H1 (cell line): Measurements from ENCODE around the gene SLC66A3. TPM values are rescaled to one million over a fixed set of nuclear protein-coding genes. Genes with fewer than 3 reads are reported as not detected.

Source experiments
- CTCF ChIA-PET: fragments of 300-600 bp; sonication (Branson Sonifier 250); formaldehyde crosslinking; loops from one replicate; lab custom pipeline; 2021; ENCODE audit not compliant: partially characterized antibody; lab: Charles Lee
- POLR2A ChIA-PET: fragments of 300-600 bp; sonication (Branson Sonifier 250); formaldehyde crosslinking; loops from one replicate; lab custom pipeline; 2021; ENCODE audit warnings: inconsistent platforms; ENCODE audit not compliant: partially characterized antibody; lab: Charles Lee
- DNase-seq, 2 experiments: peaks; one replicate each; pipeline versions ENCODE4 v3.0.0 to v3.0.0-alpha.2; 2010 to 2022; ENCODE audit warnings: low spot score in 2 of 2, low read depth in 1 of 2, mixed read lengths in 1 of 2
- FAIRE-seq: peaks from 2 replicates; lab custom pipeline; 2011; peaks lifted over from hg19 to GRCh38; lab: Jason Lieb, UNC
- H2AFZ ChIP-seq: 2 replicates; pipeline ENCODE4 v1.8.1; 2012; ENCODE audit warnings: low read length, inconsistent platforms
- H2AK5ac ChIP-seq: 2 replicates; pipeline ENCODE4 v1.6.1; 2013; ENCODE audit warnings: low read depth, low read length
- H2BK120ac ChIP-seq: replicated peaks from 2 replicates; pipeline ENCODE3; 2013; ENCODE audit warnings: low read depth, low read length, inconsistent platforms
- H2BK12ac ChIP-seq: 2 replicates; pipeline ENCODE4 v1.6.1; 2013; ENCODE audit warnings: low read depth, low read length
- H2BK15ac ChIP-seq: 2 replicates; pipeline ENCODE4 v1.6.1; 2013; ENCODE audit warnings: low read length
- H2BK20ac ChIP-seq: 2 replicates; pipeline ENCODE4 v1.6.1; 2013; ENCODE audit warnings: low read length
- H2BK5ac ChIP-seq: 2 replicates; pipeline ENCODE4 v1.6.1; 2013; ENCODE audit warnings: low read depth, low read length
- H3K14ac ChIP-seq: 2 replicates; pipeline ENCODE4 v1.6.1; 2013; ENCODE audit warnings: inconsistent platforms; ENCODE audit not compliant: insufficient read length
- H3K18ac ChIP-seq: 2 replicates; pipeline ENCODE4 v1.6.1; 2013; ENCODE audit warnings: low read length; ENCODE audit errors: extremely low read depth
- H3K23ac ChIP-seq: 2 replicates; pipeline ENCODE4 v1.6.1; 2013; ENCODE audit warnings: inconsistent platforms; ENCODE audit not compliant: insufficient read length
- H3K23me2 ChIP-seq: 2 replicates; pipeline ENCODE4 v1.6.1; 2013; ENCODE audit warnings: low read depth, low read length
- H3K27ac ChIP-seq: 2 replicates; pipeline ENCODE4 v1.6.1; 2011; ENCODE audit warnings: low read depth, low read length, inconsistent platforms
- H3K27me3 ChIP-seq, 4 experiments: replicated peaks in 1 of 4; 1 replicate in 1 of 4; 2 replicates in 3 of 4; pipeline versions ENCODE4 v1.6.1 to v1.8.1; 2011 to 2013; ENCODE audit warnings: low read length in 3 of 4, mild to moderate bottlenecking in 3 of 4, inconsistent platforms in 2 of 4, mixed read lengths in 2 of 4, moderate library complexity in 1 of 4; ENCODE audit not compliant: control insufficient read depth in 3 of 4, insufficient read depth in 3 of 4; ENCODE audit errors: extremely low read depth in 1 of 4
- H3K36me3 ChIP-seq, 4 experiments: 2 replicates each; pipeline versions ENCODE4 v1.6.1 to v1.8.1; 2011 to 2013; ENCODE audit warnings: mild to moderate bottlenecking in 4 of 4, low read length in 3 of 4, moderate library complexity in 2 of 4, control low read depth in 1 of 4, inconsistent platforms in 1 of 4; ENCODE audit not compliant: insufficient read depth in 4 of 4, control insufficient read depth in 2 of 4
- H3K4ac ChIP-seq: replicated peaks from 2 replicates; pipeline ENCODE3; 2013; ENCODE audit warnings: low read length, low read depth, mixed read lengths, inconsistent platforms; ENCODE audit not compliant: insufficient read length
- H3K4me1 ChIP-seq, 4 experiments: replicated peaks in 1 of 4; 1 replicate in 1 of 4; 2 replicates in 3 of 4; pipeline versions ENCODE4 v1.6.1 to v1.8.1; 2011 to 2013; ENCODE audit warnings: low read length in 3 of 4, inconsistent platforms in 2 of 4, mixed read lengths in 1 of 4; ENCODE audit not compliant: insufficient read depth in 4 of 4, control insufficient read depth in 3 of 4
- H3K4me2 ChIP-seq, 2 experiments: 2 replicates each; pipeline versions ENCODE4 v1.6.1 to v1.8.1; 2011 to 2013; ENCODE audit warnings: low read depth in 2 of 2, low read length in 2 of 2, control low read depth in 1 of 2, inconsistent platforms in 1 of 2, mild to moderate bottlenecking in 1 of 2; ENCODE audit not compliant: insufficient read depth in 1 of 2
- H3K4me3 ChIP-seq, 4 experiments: fragments of 200-600, 300-600 bp in 1 of 4; sonication (generic), shearing (Covaris generic), sonication (Bioruptor Twin) in 1 of 4; 2 replicates each; pipeline versions ENCODE4 v1.5.1 to v1.8.1; 2011 to 2016; ENCODE audit warnings: low read length in 4 of 4, low read depth in 3 of 4, control low read depth in 2 of 4, inconsistent platforms in 2 of 4, mild to moderate bottlenecking in 2 of 4, mixed read lengths in 1 of 4, moderate library complexity in 1 of 4; ENCODE audit not compliant: insufficient read depth in 2 of 4; ENCODE audit errors: extremely low read depth in 1 of 4
- H3K56ac ChIP-seq: replicated peaks from 2 replicates; pipeline ENCODE3; 2013; ENCODE audit warnings: low read depth, mild to moderate bottlenecking, mixed read lengths, low read length, inconsistent platforms; ENCODE audit not compliant: insufficient read length
- H3K79me1 ChIP-seq: 2 replicates; pipeline ENCODE4 v1.6.1; 2013; ENCODE audit warnings: low read depth, low read length, control low read depth
- H3K79me2 ChIP-seq, 2 experiments: 2 replicates each; pipeline versions ENCODE4 v1.6.1 to v1.8.1; 2012 to 2013; ENCODE audit warnings: low read length in 2 of 2, mild to moderate bottlenecking in 2 of 2, inconsistent platforms in 1 of 2; ENCODE audit not compliant: insufficient read depth in 2 of 2, control insufficient read depth in 1 of 2
- H3K9ac ChIP-seq, 4 experiments: replicated peaks in 1 of 4; 1 replicate in 1 of 4; 2 replicates in 3 of 4; pipeline versions ENCODE4 v1.6.1 to v1.8.1; 2011 to 2013; ENCODE audit warnings: low read depth in 3 of 4, low read length in 3 of 4, control low read depth in 2 of 4, mild to moderate bottlenecking in 2 of 4, moderate library complexity in 2 of 4, inconsistent platforms in 1 of 4; ENCODE audit errors: extremely low read depth in 1 of 4
- H3K9me3 ChIP-seq, 2 experiments: 2 replicates each; pipeline versions ENCODE4 v1.6.1 to v1.8.1; 2012 to 2013; ENCODE audit warnings: mild to moderate bottlenecking in 2 of 2, moderate library complexity in 2 of 2, control low read depth in 1 of 2, inconsistent platforms in 1 of 2, low read depth in 1 of 2, low read length in 1 of 2, mixed read lengths in 1 of 2; ENCODE audit not compliant: insufficient read depth in 2 of 2
- H4K20me1 ChIP-seq, 2 experiments: replicated peaks in 1 of 2; 2 replicates each; pipeline versions ENCODE3 to v1.8.1; 2011 to 2013; ENCODE audit warnings: inconsistent platforms in 2 of 2, low read length in 2 of 2, mild to moderate bottlenecking in 1 of 2; ENCODE audit not compliant: insufficient read depth in 2 of 2, control insufficient read depth in 1 of 2
- H4K5ac ChIP-seq: 2 replicates; pipeline ENCODE4 v1.6.1; 2013; ENCODE audit warnings: low read length, low read depth, mixed read lengths, inconsistent platforms; ENCODE audit not compliant: insufficient read length
- H4K8ac ChIP-seq: 2 replicates; pipeline ENCODE4 v1.8.0; 2013; ENCODE audit warnings: mild to moderate bottlenecking, moderate library complexity, low read length, inconsistent platforms; ENCODE audit not compliant: insufficient read depth; ENCODE audit errors: extremely low read depth
- H4K91ac ChIP-seq: replicated peaks from 2 replicates; pipeline ENCODE3; 2013; ENCODE audit warnings: low read length, mixed read lengths, inconsistent platforms; ENCODE audit not compliant: insufficient read length
- POLR2A ChIP-seq, 2 experiments: IDR thresholded peaks; 1 replicate in 1 of 2; 2 replicates in 1 of 2; pipeline ENCODE4 v1.6.1; 2011; ENCODE audit warnings: low read depth in 2 of 2, low read length in 2 of 2, mild to moderate bottlenecking in 2 of 2; ENCODE audit errors: control extremely low read depth in 1 of 2
- SIRT6 ChIP-seq: IDR thresholded peaks from one replicate; pipeline ENCODE4 v1.7.1; 2012; ENCODE audit warnings: low read length, inconsistent platforms
- WGBS, 2 experiments: shearing (Covaris generic) in 1 of 2; methylation state at CpG; one replicate each; pipeline versions ENCODE4 v1.1.6 to v1.1.7; 2013 to 2015; ENCODE audit warnings: low lambda C conversion rate in 2 of 2, mixed read lengths in 2 of 2, inconsistent platforms in 1 of 2, low coverage in 1 of 2, missing lambda C conversion rate in 1 of 2; ENCODE audit not compliant: insufficient replicate concordance in 2 of 2, insufficient coverage in 1 of 2, insufficient read length in 1 of 2; ENCODE audit errors: extremely low coverage in 1 of 2, missing lambda C conversion rate in 1 of 2; 5-methylcytosine and 5-hydroxymethylcytosine counted together
- polyA plus RNA-seq, 7 experiments: library from polyadenylated mRNA; depleted of rRNA in 3 of 7; stranded (reverse) in 5 of 7; unstranded in 2 of 7; fragments of >200 nt in 5 of 7; fragments of 200-250 nt in 2 of 7; gene quantifications; 1 replicate in 5 of 7; 2 replicates in 1 of 7; 4 replicates in 1 of 7; pipeline versions ENCODE4 v1.2.1 to v1.2.3, GENCODE V29; 2011 to 2013; ENCODE audit warnings: missing spikeins in 2 of 7, mixed read lengths in 2 of 7
- total RNA-seq: library from RNA; stranded (reverse); fragmentation: NEBNext Ultra II Directional; extraction: Animal tissue kit (Norgen Biotek cat#: 25700); gene quantifications from 2 replicates; pipeline ENCODE4 v1.2.1, GENCODE V29; 2021

The SLC66A3 gene
- total and polyA plus RNA-seq, 2 of the 8 experiments (the other 6 are each of a cell fraction or from before 2014, with no cell fraction given), result 8.7 to 27.8 TPM

GRCh38 chr2:11131166-11131920 lies 23.9 kb upstream of the SLC66A3 start:
- H3K14ac ChIP-seq, result no peak overlapping the region
- WGBS, 2 experiments, result 94% methylated on average over 17 of the region's 20 CpGs; no CpG with 5 or more reads in 1 of the 2 experiments
- POLR2A ChIA-PET, result interaction anchor here (1.9 to 3.1 kb wide), 2 partner anchors 7 to 24 kb away, joined by 4 to 20 read pairs; partner anchors contain the start of gene SLC66A3
- no peak for TF ChIP-seq SIRT6
- TF ChIP-seq POLR2A (IDR thresholded peaks at IDR 0.05; ENCODE audit: control extremely low read depth in 1 of 2, low read depth in 2 of 2, low read length in 2 of 2), result no peak

More at GRCh38 chr2:11131166-11131920, 23.9 kb upstream of the SLC66A3 start:
- Histone ChIP-seq H2BK12ac (peak overlapping the region; percentile 75), H4K20me1 (no peaks in the 10 kb centered on the region), H3K4ac (no peak overlapping the region), H4K5ac (no peak overlapping the region), H3K56ac (no peak overlapping the region), H3K4me1 (peaks cover 3 to 11% (median 6%) of the 10 kb centered on the region in 4 experiments), H3K9ac (no peak overlapping the region), H3K23ac (no peak overlapping the region), H2AFZ (no peak overlapping the region), H3K18ac (no peak overlapping the region), H2AK5ac (no peak overlapping the region), H3K23me2 (peaks cover 6% of the 10 kb centered on the region; the same call in 1 of the 2 replicates), H4K8ac (peak overlapping the region; percentile 28; the same call in 1 of the 2 replicates), H3K9me3 (no peaks in the 10 kb centered on the region), H3K4me3 (no peak overlapping the region), H2BK5ac (no peak overlapping the region; the same call in 1 of the 2 replicates), H3K27me3 (no peaks in the 10 kb centered on the region; a peak in 2 of 7 replicates), H3K27ac (no peak overlapping the region), H4K91ac (peak overlapping the region; percentile 30), H2BK15ac (peak overlapping the region; percentile 88; the same call in 1 of the 2 replicates), H3K79me2 (no peaks in the 10 kb centered on the region), H3K36me3 (no peaks in the 10 kb centered on the region), H2BK120ac (no peak overlapping the region), H2BK20ac (no peak overlapping the region), H3K4me2 (no peak overlapping the region), H3K79me1 (no peaks in the 10 kb centered on the region)
- CTCF ChIA-PET, result interaction anchor here (0.6 to 7.8 kb wide), 52 partner anchors 11 to 613 kb away, joined by 3 to 111 read pairs (median 5); partner anchors contain the start of genes KCNF1 and SLC66A3
- DNase-seq, result no peak
- no peak for FAIRE-seq
